HG03280 (cell line): ENCODE results near the gene CACNA1A.
A peak's percentile ranks its signal among the peaks of the same experiment; 100 is the strongest.
"Not testable (repeated sequence)": the region's sequence is repeated elsewhere in the genome, so short reads cannot be mapped to it uniquely, and the experiment has no call there.

Experiments used
- ATAC-seq: cut with Tn5 transposase; IDR thresholded peaks from one replicate; pipeline ENCODE4 v1.9.1; 2021; ENCODE audit warnings: mild to moderate bottlenecking, moderate library complexity; ENCODE audit not compliant: unreplicated experiment

Gene CACNA1A

GRCh38 chr19:13282486-13283065 lies 223.7 kb downstream of the CACNA1A start:
- no peak for ATAC-seq

DNA sequence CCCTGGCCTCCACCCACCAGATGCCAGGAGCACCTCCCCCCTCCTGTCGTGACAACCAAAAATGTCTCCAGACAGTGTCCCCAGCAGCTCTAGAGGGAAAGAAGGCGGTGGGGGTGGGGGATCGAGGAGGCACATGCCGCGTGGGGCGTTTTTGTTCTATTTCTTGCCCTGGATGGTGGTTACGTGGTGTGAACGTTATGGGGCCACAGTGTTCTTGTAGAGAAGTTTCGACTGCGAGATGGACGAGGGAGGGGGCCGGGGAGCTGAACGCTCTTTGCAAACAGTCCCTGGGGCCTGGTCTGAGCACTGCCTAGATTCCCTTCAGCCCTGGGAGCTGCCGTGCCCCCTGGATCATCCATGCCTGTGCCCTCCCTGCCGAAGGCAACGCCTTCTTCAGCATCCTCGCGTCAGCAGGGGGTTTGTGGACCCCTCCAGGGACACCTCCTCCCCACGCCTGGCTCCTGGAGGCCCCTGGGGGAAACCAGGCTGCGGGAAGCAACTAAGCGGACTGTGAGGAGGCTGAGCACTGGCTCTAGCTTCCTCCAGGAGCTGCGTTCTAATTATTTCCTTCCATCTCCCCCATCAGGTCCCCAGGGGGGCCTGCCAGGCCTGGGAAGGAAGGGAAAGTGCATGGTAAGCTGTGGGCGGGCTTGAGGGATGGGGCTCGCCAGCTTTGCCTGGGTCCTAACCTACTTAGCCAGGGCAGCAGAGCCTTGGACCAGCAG lies 224.6 kb downstream of the CACNA1A start:
- ATAC-seq = no peak

GRCh38 chr19:13277104-13277809 lies 229.0 kb downstream of the CACNA1A start:
- ATAC-seq = peak; percentile 65

- ATAC-seq = no peak
These were observed 231.1 kb downstream of the CACNA1A start for GRCh38 chr19:13275016-13275722.

DNA sequence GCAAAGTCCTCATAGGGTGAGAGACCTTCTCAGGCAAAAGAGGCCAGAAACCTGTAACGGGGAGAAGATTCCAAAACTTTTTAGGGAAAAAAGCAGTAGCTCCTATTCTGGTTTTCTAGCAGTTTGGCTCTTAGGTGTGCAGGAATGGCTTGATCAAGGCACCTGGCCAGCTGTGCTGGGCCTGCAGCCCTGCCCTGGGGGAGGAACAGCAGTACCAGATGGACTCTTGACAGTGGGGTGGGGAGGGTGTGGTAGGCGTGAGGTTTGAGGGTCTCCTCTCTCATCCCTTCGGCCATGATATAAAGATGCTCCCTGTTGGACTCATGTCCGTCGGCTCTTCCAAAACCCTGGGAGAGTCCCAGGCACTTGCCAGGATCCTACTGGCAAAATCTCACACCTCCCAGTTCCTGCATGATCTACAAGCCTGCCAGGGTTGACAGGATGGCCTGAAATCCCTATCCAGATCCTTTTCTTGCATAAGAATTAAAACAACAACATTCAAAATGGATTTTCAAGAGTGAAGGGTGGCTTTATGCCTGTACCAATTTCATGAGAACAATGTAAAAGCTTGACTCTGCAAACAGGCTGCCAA lies 235.7 kb downstream of the CACNA1A start:
- no peak for ATAC-seq

- no peak for ATAC-seq
These were observed 236.9 kb downstream of the CACNA1A start for GRCh38 chr19:13269348-13269747.

DNA sequence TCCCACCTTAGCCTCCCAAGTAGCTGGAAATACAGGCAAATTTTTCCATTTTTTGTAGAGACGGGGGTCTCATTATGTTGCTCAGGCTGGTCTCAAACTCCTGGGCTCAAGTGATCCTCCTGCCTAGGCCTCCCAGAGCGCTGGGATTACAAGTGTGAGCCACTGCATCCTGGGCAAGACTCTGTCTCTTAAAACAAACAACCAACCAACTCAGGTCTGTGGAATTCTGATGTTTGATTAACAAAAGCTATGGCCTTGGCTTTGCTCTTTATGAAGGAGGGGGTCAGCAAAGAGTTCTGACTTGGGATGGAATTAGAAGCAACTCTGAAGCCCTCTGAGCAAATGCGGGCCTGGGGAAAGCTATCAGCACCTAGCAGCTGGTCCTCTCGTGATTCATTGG lies 238.4 kb downstream of the CACNA1A start:
- no peak for ATAC-seq

DNA sequence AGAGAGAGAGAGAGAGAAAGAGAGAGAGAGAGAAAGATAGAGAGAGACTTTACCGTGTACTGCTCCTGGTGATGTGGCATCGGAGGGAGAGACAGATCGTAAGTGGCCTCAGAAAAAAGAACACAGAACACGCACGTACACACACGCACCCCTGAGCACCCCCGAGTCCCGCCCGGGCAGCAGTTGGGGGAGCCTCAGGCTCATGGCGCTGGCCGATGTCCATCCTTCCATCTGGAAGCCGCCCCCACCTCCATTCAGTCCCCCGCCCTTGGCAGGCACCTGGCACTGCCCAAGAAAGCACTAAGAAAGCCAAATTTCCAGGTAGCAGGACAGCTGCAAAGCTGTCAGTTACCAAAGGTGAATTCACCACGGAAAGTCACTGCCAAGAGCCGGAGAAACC lies 239.1 kb downstream of the CACNA1A start:
- ATAC-seq = no peak

- no peak for ATAC-seq
These were observed 243.8 kb downstream of the CACNA1A start for GRCh38 chr19:13262450-13262849.

DNA sequence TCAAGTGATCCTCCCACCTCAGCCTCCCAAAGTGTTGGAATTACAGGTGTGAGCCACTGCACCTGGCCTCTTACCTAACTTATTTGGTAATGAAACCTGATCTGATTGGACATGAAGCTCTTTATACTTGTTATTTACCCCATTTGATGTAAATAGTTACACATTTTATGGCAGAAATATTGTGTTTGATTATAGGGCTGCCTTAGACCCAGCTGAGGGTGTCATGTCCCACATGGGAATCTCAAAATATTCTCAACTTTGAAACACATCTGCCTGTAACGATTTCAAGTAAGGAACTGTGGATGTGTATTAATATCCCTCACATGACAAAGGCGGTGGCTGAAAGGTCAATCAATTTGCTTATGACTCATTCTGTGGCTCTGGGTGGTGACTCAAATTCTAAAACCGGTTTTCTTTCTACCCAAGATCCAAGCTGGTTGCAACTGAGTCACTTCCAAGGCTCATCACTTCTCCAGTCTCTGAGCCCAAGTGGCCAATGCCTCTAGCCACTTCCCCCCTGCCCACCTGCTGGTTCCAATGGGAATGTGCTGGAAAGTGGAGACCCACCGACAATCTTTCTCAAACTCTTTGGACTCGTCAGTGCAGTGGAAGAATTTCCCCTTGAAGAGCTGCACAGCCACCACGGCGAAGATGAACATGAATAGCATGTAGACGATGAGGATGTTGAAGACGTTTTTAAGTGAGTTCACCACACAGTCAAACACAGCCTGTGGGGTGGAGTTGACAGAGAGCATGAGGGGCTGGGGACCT lies 245.2 kb downstream of the CACNA1A start:
- ATAC-seq = peak; percentile 76

DNA sequence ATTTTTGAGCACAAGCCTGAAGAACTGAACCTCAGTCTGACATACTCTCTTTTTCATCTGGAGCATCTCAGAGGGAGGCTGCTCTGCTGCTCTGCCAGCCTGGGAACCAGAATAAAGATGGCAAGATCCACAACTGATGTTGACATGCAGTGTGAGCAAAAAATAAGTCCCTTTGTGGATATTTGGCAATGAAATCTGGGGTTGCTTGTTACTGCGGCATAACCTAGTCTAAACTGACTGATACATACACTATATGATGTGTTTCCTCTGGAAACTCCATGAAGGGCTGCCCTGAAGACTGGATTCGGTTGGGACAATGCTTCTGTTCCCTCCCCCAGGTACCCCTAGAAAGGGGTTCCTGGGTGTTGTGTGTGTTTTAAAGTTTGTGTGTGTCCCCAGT lies 249.4 kb downstream of the CACNA1A start:
- no peak for ATAC-seq

DNA sequence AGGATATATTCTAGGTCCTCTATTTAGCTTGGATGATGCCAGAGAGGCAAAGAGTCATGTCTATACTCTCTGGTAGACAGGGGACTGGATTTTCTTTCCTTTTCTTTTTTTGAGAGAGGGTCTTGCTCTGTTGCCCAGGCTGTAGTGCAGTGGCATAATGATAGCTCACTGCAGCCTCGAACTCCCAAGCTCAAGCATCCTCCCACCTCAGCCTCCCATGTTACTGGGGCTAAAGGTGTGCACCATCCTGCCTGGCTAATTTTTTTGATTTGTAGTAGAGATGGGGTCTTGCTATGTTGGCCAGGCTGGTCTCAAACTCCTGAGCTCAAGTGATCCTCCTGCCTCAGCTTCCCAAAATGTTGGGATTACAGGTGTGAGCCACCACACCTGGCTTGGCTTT lies 249.9 kb downstream of the CACNA1A start:
- ATAC-seq = not testable (repeated sequence)

DNA sequence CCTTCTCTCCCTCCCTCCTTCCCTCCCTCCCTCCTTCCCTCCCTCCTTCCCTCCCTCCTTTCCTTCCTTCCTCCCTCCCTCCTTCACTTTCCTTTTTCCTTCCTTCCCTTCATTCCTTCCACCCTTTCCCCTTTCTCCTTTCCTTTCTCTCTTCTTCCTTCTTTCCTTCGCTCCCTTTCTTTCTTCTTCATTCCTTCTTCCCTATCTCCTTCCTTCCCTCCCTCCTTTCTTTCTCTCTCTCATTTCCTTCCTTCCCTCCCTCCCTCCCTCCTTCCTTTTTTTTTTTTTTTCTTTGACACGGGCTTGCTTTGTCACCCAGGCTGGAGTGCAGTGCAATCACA lies 250.6 kb downstream of the CACNA1A start:
- no peak for ATAC-seq

- no peak for ATAC-seq
These were observed 251.1 kb downstream of the CACNA1A start for GRCh38 chr19:13255041-13255718.

GRCh38 chr19:13252569-13253335 lies 253.5 kb downstream of the CACNA1A start:
- ATAC-seq = no peak

- ATAC-seq = no peak
These were observed 261.4 kb downstream of the CACNA1A start for GRCh38 chr19:13244920-13245319.

DNA sequence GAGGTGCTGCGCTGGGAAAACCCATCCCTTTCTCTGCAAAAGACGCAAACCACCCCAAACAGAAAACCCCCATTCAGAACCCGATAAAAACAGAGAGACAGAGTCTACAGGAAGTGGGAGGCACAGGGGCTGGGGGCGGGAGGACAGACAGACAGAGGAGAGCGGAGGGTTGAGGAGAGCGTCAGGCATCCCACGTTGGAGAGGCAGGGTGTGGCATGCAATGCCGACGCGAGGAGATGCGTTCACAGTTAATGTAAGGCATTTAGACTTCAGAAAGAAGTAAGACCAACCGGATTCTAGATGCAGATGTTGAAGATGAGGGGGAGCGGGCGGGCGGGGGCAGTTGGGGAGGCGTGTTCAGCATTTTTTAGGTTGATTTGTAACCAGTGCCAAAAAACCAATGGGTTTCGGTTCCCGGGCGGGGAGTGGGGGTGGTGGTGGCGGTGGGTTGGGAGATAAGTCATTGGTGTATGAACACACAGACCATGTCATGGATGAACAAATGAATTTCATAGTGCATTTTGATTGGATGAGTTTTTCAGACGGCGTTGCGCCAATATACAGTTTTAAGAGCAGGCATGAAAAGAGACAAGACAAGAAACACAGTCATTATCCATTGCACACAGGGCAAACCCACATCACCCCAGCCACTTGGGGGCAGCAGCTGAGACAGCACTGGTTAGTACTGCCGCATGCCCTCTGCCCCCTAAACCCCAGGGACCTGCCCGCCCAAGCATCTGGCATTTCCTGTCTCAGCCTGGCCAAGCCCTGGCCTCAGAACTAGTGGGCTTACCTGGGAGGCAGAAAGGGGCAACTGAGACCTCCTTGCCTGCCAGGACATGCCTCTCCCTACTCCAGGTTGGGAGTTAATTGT lies 264.8 kb downstream of the CACNA1A start:
- ATAC-seq = no peak

DNA sequence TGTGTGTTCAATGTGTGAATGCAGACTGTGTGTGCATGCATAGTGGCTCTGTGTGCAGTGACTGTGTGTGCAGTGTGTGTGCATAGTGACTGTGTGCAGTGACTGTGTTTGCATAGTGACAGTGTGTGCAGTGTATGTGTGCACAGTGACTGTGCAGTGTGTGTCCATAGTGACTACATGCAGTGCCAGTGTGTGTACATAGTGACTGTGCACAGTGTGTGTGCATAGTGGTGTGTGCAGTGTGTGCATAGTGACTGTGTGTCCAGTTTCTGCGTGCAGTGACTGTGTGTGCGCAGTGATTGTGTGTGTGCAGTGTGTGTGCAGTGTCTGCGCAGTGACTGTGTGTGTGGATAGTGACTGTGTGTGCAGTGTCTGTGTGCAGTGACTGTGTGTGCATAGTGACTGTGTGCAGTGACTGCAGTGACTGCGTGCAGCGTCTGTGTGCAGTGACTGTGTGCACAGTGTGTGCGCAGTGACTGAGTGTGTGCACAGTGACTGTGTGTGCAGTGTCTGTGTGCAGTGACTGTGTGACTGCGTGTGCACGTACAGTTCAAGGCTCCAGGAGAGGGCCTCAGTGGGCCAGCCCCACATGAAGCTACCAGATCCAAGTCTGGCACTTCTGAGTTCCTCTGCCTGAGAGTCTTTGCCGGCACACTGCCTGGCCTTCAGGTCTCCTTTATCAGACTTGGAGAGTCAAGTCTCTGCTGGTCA lies 265.8 kb downstream of the CACNA1A start:
- no peak for ATAC-seq
